ENCODE measurements around the gene FGFR2.

DNA sequence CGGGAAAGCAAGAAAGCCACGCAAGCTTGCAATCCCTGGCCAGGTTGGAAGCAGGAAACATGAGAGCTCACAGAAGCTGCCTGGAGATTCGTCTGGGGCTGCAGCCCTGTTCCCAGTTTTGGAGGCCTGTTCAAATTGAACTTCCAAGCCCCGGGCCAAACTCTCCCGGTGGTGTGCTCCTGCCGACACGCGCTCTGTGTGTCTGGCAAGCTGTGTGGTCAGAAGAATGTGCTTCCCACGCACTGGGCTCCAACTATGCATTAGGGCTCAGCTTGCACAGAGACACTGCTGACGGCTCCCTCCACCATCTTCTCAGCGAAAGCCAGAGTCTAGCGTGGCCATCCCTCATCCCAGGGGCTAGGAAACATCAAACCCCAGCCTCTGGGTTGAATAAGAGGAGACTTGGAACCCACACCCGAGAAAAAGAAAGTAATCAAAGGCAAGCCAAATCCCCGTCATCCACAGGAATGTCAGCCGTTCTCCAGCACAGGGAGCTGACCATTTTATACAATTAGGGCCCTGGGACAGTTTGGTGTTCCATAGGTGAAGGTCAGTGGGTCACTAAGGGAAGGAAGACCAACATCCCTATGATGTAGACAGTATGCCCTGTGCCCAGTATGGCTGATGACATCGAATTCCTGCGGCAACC is 107.2 kb downstream of the FGFR2 start:
- TF ChIP-seq MTA1 (IDR thresholded peaks at IDR 0.05; ENCODE audit: borderline replicate concordance) = no peak
- TF ChIP-seq MIER1 (IDR thresholded peaks at IDR 0.05; ENCODE audit: low read depth) = no peak
- no peak for TF ChIP-seq SIN3A (IDR thresholded peaks at IDR 0.05; ENCODE audit: borderline replicate concordance in 2 of 2, control insufficient read depth in 1 of 2, low read depth in 2 of 2, low read length in 2 of 2)
- no peak for TF ChIP-seq ZNF551 (CRISPR knock-in tag; IDR thresholded peaks at IDR 0.05)
- TF ChIP-seq, protein P1, sequence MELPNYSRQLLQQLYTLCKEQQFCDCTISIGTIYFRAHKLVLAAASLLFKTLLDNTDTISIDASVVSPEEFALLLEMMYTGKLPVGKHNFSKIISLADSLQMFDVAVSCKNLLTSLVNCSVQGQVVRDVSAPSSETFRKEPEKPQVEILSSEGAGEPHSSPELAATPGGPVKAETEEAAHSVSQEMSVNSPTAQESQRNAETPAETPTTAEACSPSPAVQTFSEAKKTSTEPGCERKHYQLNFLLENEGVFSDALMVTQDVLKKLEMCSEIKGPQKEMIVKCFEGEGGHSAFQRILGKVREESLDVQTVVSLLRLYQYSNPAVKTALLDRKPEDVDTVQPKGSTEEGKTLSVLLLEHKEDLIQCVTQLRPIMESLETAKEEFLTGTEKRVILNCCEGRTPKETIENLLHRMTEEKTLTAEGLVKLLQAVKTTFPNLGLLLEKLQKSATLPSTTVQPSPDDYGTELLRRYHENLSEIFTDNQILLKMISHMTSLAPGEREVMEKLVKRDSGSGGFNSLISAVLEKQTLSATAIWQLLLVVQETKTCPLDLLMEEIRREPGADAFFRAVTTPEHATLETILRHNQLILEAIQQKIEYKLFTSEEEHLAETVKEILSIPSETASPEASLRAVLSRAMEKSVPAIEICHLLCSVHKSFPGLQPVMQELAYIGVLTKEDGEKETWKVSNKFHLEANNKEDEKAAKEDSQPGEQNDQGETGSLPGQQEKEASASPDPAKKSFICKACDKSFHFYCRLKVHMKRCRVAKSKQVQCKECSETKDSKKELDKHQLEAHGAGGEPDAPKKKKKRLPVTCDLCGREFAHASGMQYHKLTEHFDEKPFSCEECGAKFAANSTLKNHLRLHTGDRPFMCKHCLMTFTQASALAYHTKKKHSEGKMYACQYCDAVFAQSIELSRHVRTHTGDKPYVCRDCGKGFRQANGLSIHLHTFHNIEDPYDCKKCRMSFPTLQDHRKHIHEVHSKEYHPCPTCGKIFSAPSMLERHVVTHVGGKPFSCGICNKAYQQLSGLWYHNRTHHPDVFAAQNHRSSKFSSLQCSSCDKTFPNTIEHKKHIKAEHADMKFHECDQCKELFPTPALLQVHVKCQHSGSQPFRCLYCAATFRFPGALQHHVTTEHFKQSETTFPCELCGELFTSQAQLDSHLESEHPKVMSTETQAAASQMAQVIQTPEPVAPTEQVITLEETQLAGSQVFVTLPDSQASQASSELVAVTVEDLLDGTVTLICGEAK (IDR thresholded peaks at IDR 0.05) = no peak
- TF ChIP-seq, protein P1 (CRISPR knock-in tag; IDR thresholded peaks at IDR 0.05) = no peak
- TF ChIP-seq TSC22D4 (tag; IDR thresholded peaks at IDR 0.05) = no peak
- TF ChIP-seq, protein P2, sequence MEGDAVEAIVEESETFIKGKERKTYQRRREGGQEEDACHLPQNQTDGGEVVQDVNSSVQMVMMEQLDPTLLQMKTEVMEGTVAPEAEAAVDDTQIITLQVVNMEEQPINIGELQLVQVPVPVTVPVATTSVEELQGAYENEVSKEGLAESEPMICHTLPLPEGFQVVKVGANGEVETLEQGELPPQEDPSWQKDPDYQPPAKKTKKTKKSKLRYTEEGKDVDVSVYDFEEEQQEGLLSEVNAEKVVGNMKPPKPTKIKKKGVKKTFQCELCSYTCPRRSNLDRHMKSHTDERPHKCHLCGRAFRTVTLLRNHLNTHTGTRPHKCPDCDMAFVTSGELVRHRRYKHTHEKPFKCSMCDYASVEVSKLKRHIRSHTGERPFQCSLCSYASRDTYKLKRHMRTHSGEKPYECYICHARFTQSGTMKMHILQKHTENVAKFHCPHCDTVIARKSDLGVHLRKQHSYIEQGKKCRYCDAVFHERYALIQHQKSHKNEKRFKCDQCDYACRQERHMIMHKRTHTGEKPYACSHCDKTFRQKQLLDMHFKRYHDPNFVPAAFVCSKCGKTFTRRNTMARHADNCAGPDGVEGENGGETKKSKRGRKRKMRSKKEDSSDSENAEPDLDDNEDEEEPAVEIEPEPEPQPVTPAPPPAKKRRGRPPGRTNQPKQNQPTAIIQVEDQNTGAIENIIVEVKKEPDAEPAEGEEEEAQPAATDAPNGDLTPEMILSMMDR (IDR thresholded peaks at IDR 0.05 in 2 of 3, conservative IDR thresholded peaks at IDR 0.05 in 1 of 3; ENCODE audit: insufficient read depth in 2 of 3, low read depth in 1 of 3, low read length in 3 of 3) = no peak
